ENCODE measurements around the gene HTRA3.

DNA sequence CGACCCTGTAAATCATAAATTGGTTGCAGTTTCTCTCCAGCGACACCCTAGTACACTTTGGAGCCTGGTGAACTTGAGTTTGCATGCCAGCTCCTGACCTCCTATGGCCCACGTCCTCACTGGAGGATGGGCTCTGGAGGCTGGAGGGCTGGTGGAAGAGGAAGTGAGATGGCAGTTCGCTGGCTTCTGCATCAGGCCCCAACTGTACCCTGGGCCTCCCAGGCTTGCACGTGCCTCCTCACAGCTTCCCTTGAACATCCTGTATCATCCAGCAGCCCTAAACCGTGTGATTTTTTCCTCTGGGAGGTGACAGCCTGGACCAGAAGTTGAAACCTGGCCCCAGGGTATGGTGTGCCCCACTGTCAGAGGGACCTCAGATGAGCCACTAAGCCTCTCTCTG lies 78.5 kb downstream of the HTRA3 start:
- TF ChIP-seq, protein P1, sequence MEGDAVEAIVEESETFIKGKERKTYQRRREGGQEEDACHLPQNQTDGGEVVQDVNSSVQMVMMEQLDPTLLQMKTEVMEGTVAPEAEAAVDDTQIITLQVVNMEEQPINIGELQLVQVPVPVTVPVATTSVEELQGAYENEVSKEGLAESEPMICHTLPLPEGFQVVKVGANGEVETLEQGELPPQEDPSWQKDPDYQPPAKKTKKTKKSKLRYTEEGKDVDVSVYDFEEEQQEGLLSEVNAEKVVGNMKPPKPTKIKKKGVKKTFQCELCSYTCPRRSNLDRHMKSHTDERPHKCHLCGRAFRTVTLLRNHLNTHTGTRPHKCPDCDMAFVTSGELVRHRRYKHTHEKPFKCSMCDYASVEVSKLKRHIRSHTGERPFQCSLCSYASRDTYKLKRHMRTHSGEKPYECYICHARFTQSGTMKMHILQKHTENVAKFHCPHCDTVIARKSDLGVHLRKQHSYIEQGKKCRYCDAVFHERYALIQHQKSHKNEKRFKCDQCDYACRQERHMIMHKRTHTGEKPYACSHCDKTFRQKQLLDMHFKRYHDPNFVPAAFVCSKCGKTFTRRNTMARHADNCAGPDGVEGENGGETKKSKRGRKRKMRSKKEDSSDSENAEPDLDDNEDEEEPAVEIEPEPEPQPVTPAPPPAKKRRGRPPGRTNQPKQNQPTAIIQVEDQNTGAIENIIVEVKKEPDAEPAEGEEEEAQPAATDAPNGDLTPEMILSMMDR (IDR thresholded peaks at IDR 0.05) = no peak
- TF ChIP-seq EP300 (IDR thresholded peaks at IDR 0.05) (no peak), POLR2A (IDR thresholded peaks at IDR 0.05) (no peak)

Data from suprapubic skin (tissue), 3 donors.